Left colon (tissue), 2 donors: Measurements from ENCODE around the gene LCN12. TPM values are rescaled to one million over a fixed set of nuclear protein-coding genes. Genes with fewer than 3 reads are reported as not detected.

ENCODE experiments used
- ATAC-seq: fragments of 200-7000 bp; cut with Tn5 transposase; one replicate; pipeline ENCODE4 v1.9.1; 2020; ENCODE audit warnings: mild to moderate bottlenecking, moderate library complexity
- DNase-seq, 2 donors: peaks; one replicate each; pipeline ENCODE4 v3.0.0-alpha.2; 2020
- intact Hi-C, 2 donors: fragments of 100-400 bp; cut with DNase I in 1 of 2; cut with micrococcal nuclease in 1 of 2; formaldehyde crosslinking; loops; one replicate each; pipeline versions ENCODE4 v1.11.2 to v1.14.0; 2022; cut with DNase I, micrococcal nuclease
- total RNA-seq, 2 donors: library from RNA; stranded (reverse); fragmentation: NEBNext Ultra II Directional; extraction: Animal tissue kit (Norgen Biotek cat#: 25700); gene quantifications; one replicate each; pipeline ENCODE4 v1.2.1, GENCODE V29; 2021
- donor health status: DM: no; HTN: no; CAD: no.
- donor health status: DM: yes; HTN: yes; CAD: no.

The LCN12 gene
- total RNA-seq, 2 donors from 2014 or later, result 8.5 to 10.2 TPM

GRCh38 chr9:136952876-136953770 lies 1.1 kb downstream of the LCN12 start:
- ATAC-seq (no peak), DNase-seq (no peak)
- intact Hi-C loops, result no loop called here

- ATAC-seq (no peak), DNase-seq (no peak)
- intact Hi-C loops, result no loop called here
Measured at GRCh38 chr9:136953771-136954269, 1.7 kb downstream of the LCN12 start.

- intact Hi-C loops, result no loop called here
- DNase-seq (no peak), ATAC-seq (no peak)
Measured at GRCh38 chr9:136954270-136955083, 2.4 kb downstream of the LCN12 start.

GRCh38 chr9:136955202-136955942 lies 3.3 kb downstream of the LCN12 start:
- DNase-seq (no peak), ATAC-seq (no peak)
- intact Hi-C loops, result no loop called here

DNA sequence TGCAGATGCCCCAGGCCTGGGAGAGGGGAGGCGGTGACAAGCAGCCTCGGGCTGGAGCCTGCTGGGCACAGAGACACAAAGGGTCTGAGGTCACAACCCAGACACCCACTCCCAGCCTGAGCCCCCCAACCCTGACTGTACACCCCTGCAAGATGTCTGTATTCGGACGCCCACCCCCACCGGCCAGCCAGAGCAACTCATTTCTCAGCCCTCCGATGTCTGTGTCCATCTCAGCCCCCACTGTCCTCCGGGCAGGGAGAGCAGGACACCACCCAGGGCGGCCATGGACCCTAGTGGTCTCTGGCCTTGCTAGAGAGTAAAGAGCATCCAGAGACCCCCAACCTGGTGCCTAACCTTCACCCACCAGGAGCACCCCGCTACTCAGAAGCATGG lies 3.9 kb downstream of the LCN12 start:
- intact Hi-C loops, result no loop called here
- no peak for ATAC-seq
- no peak for DNase-seq

DNA sequence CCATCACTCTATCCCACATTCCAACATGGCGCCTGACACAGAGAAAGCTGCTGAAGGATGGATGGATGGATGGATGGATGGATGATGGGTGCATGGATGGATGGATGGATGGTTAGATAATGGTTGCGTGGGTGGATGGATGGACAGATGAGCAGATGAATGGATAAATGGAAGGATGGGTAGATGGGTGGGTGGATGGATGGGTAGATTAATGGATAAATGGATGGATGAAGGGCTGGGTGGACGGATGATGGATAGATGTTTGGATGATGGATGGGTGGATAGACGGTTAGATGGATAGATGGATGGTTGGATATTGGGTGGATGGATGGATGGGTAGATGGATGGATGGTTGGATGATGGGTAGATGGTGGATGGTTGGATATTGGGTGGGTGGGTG lies 4.5 kb downstream of the LCN12 start:
- intact Hi-C loops, result no loop called here
- no peak for DNase-seq
- no peak for ATAC-seq

GRCh38 chr9:136957461-136957860 lies 5.4 kb downstream of the LCN12 start:
- ATAC-seq, result no peak
- DNase-seq, result no peak
- intact Hi-C loops, result no loop called here

GRCh38 chr9:136957901-136958300 lies 5.8 kb downstream of the LCN12 start:
- intact Hi-C loops, result no loop called here

DNA sequence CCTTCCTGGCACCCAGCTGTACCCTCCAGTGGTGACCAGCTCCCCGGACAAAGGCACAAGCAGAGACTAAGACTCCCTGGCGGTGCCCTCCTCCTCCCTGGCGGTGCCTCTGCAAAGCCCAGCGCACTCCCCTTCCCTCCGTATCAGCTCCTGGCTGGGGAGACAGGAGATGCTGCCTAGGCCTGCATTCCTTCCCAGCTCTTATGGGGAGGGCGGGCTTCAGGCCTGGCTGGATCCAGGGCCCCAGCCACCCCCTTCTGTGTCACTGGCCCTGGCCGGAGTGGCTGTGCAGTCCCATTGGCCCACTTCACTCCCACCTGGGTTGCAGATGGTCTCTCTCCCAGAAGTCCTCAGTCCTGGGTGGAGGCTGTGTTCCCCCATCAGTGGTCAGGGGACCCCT lies 6.4 kb downstream of the LCN12 start:
- intact Hi-C loops, result no loop called here
- no peak for ATAC-seq
- no peak for DNase-seq

More at GRCh38 chr9:136957901-136958300, 5.8 kb downstream of the LCN12 start:
- no peak for DNase-seq
- ATAC-seq, result no peak

DNA sequence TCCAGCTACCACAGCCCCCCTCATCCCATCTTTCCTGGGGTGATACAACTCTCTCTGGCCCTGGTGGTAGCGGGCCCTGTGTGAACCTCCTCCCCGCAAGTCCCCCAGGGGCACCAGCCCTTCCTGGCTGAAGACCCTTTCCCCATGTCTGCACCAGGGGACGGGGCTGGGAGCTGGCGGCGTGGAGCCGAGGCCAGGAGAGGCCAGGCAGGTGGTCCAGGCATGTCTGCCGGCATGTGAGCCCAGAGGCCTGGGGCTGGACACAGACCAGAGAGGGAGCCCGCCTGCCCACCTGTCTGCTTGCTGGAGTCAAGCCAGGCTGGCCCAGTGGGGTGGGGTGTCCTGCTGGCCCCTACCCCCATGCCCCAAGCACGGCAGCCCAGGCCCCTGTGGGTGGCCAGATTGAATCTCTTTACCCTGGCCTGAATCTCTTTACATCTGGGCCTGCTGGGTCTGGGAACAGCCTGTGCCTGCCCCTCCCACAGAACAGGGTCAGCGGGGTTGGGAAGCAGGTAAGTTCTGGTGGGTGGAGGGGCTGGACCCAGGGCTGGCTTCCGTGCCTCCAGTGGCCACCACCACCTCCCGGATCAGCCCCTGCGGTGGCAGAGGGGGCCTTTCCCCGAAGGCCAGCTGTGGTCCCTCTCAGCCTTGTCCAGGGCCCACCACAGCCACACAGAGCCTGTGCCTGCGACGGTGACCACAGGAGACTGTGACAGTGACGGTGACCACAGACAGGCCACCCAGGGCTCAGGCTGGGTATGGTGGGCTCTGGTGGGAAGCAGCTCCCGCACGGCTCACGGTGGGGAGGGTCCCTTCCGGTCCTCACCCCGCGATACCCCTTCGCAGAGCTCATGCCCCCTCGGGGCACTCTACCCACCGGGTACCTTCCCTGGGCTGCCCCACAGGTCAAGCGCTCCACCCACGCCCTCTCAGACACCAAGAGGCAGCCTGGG lies 7.1 kb downstream of the LCN12 start:
- intact Hi-C loops, result no loop called here
- ATAC-seq (no peak), DNase-seq (no peak)

DNA sequence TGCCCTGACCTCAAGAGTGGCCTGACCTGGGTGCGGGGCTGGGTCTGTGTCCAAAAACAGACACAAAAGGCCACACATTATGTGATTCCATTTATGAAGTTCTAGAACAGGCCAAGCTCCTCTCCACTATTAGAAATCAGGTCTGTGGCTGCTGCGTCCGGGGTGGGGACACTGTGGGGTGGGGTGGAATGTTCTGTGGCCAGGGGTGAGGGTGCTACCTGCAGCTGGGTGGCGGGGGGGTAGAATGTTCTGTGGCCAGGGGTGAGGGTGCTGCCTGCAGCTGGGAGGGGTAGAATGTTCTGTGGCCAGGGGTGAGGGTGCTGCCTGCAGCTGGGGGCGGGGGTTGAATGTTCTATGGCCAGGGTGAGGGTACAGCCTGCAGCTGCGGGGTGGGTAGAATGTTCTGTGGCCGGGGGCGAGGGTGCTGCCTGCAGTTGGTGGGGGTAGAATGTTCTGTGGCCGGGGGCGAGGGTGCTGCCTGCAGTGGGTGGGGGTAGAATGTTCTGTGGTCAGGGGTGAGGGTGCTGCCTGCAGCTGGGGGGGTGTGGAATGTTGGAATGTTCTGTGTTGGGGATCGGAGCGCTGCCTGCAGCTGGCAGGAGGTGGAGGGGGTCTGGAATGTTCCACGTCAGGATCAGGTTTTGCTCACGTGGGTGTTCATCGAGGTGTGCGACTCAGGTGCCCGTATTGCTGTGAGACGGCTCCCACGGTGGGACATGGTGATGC lies 8.3 kb downstream of the LCN12 start:
- intact Hi-C loops, result no loop called here
- no peak for DNase-seq
- ATAC-seq, result no peak

DNA sequence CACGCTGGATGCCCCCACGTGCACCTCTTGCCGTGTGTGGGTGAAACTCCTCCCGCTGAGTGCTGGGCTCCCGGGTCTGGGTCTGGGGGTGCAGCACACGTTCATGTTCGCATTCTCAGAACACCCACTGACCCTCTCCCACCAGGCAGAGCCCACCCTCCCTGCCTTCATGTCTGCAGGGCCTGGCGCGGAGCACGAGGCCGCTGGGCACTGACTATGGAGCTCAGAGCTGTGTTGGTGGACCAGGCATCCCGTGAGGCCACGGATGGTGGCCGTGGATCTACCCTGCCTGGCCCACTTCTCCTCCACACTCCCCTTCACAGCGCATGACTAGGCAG lies 8.8 kb downstream of the LCN12 start:
- ATAC-seq, result no peak
- intact Hi-C loops, result no loop called here
- DNase-seq, result no peak

DNA sequence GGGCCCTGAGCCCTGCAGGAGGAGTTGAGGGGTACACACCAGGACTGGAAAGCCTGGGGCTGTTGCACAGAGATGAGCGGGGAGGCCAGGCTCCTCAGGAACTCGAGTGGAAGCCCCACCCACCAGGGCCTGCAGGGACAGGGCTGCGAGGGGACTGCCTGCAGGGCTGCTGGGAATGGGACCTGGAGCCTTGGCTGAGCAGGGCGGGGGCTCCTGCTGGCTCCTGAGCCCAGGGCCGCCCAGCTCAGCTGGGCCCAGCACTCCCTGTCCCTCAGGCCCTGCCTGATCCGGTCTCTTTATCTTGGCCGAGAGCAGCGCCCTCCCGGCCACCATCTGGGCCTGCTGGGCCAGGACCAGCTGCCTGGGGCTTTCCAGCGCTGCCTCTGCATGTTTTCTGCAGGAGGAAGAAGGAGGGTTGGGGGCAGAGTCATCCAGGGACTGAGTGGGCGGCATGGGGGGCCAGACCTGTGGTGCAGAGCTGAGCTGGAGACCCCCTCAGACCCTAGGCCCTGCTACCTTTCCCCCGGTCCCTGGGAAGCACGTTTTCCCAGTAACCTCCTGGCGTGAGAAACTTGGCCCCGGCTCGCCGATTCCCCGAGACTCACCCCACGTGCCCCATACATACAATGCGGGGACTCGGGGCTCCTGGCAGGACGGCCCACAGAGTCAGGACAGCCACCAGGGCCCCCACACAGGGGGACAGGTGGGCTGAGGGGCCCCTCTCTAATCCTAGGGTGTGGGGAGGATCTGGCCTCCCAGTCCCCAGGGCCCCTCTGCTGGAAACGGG lies 9.4 kb downstream of the LCN12 start:
- DNase-seq (no peak), ATAC-seq (no peak)
- intact Hi-C loops, result no loop called here

- DNase-seq, result no peak
- no peak for ATAC-seq
- intact Hi-C loops, result no loop called here
Measured at GRCh38 chr9:136962163-136962562, 10.1 kb downstream of the LCN12 start.

DNA sequence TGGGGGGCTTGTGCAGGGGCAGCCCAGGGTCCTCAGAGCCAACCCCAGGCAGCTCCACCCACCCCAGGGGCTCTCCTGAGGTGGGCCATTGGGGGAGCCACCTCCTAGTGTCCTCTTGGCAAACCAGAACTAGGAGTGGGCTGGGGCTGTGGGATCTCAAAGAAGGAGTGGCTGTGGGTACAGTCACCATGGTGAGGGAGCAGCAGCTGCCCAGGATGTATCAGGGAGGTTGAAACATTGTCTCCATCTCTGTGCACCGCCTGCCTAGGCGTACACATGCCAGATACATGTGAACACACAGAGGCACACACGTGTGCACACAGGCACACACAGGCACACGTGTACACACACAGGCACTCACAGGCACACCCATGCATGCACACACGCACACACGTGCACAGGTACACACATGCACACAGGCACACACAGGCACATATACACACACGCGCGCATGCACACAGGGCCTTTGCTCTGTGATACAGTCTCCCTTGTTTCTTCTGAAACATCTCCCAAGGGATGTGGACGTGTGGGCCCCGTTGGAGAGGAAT lies 10.7 kb downstream of the LCN12 start:
- DNase-seq (no peak), ATAC-seq (no peak)
- intact Hi-C loops, result no loop called here

DNA sequence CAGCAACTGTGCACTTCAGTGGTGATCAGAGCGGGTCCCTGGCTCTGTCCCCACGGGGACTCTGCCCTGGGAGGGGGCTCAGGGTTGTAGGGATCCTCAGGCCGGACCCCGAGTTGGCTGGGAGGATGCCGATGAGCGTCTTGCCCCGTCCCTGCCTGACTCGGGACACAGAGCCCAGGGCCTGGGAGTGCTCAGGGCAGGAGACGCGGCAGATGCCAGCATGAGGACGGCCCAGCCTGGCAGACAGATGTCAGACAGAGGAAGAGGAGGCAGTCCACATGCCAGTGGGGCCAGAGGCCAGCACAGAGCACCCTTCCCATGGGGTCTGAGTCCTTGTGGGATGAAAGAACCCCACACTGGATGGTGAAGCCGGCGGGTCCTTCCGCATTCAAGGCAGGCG lies 11.3 kb downstream of the LCN12 start:
- DNase-seq, result no peak
- intact Hi-C loops, result no loop called here
- ATAC-seq, result no peak

DNA sequence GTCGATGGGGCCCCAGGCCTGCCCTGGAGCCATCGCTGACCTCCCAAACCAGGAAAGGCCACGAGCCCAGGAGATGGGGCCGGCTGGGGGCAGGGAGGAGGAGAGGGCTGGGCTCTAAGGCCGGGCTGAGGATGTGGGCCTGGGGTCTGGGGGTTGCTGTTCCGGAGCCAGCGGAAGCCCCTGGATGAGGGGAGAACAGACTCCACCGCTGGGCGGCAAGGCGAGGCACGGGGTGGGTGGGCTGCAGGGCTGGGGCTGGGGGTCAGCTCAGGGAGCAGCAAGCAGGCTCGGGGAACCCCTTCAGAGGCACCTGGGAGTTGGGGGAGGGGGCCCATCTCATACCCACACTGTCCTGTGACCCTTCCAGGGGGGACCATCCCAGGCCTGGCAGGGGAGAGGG lies 11.7 kb downstream of the LCN12 start:
- intact Hi-C loops, result no loop called here
- ATAC-seq, result no peak

More for the DNA sequence above, 11.7 kb downstream of the LCN12 start:
- DNase-seq, result no peak
